ENCODE measurements around the gene CNN3. TPM values are rescaled to one million over a fixed set of nuclear protein-coding genes. Genes with fewer than 3 reads are reported as not detected.

Gene CNN3
- total RNA-seq, 4 donors from 2014 or later = 148 to 216 (median 175) TPM

DNA sequence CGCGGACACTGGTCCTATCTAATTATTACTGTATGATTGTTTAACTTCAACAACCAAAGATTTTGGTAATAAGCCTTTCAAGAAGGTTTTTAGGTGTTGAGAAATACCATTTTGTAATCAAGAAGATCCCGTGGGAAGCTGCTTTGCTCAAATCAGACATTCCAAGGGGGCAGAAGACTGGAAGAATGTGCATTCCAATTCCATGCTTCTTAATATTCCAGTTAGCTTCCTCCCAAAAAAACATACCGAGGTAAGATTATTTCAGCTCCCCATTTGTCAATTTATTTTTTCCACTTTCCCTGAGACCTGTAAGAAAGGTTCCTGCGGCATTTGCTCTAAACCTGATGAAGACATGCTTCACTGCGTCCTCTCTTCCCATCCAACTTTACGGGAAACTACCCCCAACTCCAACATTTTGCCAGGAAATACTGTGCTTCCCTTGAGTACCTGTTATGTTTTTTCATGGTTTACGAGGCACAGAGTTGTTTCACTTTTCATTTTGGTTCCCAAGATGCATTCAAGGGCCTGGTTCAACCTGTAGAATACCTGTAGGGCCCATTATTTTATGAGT is 4.1 kb downstream of the CNN3 start:
- TF ChIP-seq, protein P1, sequence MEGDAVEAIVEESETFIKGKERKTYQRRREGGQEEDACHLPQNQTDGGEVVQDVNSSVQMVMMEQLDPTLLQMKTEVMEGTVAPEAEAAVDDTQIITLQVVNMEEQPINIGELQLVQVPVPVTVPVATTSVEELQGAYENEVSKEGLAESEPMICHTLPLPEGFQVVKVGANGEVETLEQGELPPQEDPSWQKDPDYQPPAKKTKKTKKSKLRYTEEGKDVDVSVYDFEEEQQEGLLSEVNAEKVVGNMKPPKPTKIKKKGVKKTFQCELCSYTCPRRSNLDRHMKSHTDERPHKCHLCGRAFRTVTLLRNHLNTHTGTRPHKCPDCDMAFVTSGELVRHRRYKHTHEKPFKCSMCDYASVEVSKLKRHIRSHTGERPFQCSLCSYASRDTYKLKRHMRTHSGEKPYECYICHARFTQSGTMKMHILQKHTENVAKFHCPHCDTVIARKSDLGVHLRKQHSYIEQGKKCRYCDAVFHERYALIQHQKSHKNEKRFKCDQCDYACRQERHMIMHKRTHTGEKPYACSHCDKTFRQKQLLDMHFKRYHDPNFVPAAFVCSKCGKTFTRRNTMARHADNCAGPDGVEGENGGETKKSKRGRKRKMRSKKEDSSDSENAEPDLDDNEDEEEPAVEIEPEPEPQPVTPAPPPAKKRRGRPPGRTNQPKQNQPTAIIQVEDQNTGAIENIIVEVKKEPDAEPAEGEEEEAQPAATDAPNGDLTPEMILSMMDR (IDR thresholded peaks at IDR 0.05) = no peak
- ATAC-seq (ENCODE audit: low FRiP score) (no peak), DNase-seq (ENCODE audit: low spot score) (no peak)

GRCh38 chr1:94921977-94922376 is 4.9 kb downstream of the CNN3 start:
- TF ChIP-seq, protein P1 (IDR thresholded peaks at IDR 0.05) = no peak
- DNase-seq (ENCODE audit: low spot score) (no peak), ATAC-seq (ENCODE audit: low FRiP score) (no peak)

GRCh38 chr1:94920061-94920460 is 6.8 kb downstream of the CNN3 start:
- TF ChIP-seq, protein P1 (IDR thresholded peaks at IDR 0.05) = no peak
- ATAC-seq (ENCODE audit: low FRiP score) = no peak
- no peak for DNase-seq (ENCODE audit: low spot score)

GRCh38 chr1:94919241-94920030 is 7.5 kb downstream of the CNN3 start:
- TF ChIP-seq, protein P1 (IDR thresholded peaks at IDR 0.05) = no peak
- ATAC-seq (ENCODE audit: low FRiP score) (no peak), DNase-seq (ENCODE audit: low spot score) (no peak)

DNA sequence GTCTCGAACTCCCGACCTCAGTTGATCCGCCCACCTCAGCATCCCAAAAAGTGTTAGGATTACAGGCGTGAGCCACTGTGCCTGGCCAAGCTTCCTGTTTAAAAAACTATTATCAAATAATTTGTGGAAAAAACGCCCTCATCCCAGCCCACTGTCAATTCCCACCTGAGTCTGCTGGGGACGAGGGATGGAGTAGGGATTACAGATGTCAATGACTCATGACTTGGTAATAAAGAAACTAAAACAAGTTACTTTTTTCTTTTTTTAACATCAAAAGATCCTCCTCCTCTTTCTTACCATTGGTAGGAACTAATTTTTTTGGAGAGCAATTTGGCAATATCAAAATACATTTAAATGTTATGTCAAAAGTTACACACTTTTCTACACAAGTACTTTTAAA is 9.7 kb downstream of the CNN3 start:
- DNase-seq (ENCODE audit: low spot score) (no peak), ATAC-seq (ENCODE audit: low FRiP score) (no peak)
- TF ChIP-seq, protein P1 (IDR thresholded peaks at IDR 0.05) = no peak

- no peak for ATAC-seq (ENCODE audit: low FRiP score)
- TF ChIP-seq, protein P1 (IDR thresholded peaks at IDR 0.05) = no peak
- no peak for DNase-seq (ENCODE audit: low spot score)
Observed at GRCh38 chr1:94912263-94913184, 14.4 kb downstream of the CNN3 start.
